OCI-LY7 (cell line): ENCODE measurements around the gene SIRT4. TPM values are rescaled to one million over a fixed set of nuclear protein-coding genes. Genes with fewer than 3 reads are reported as not detected.

Experiments used
- BruUV-seq: library from RNA; stranded (reverse); fragments of 400-500 nt; replicated peaks from 2 replicates; lab custom pipeline; 2021; lab: Mats Ljungman, UMichigan
- CTCF ChIA-PET: fragments of 300-600 bp; sonication (Branson Sonifier 250); formaldehyde crosslinking; loops from one replicate; lab custom pipeline; 2022; ENCODE audit warnings: antibody characterized with exemption; ENCODE audit not compliant: unreplicated experiment; lab: Charles Lee
- POLR2A ChIA-PET: fragments of 300-600 bp; sonication (Branson Sonifier 250); formaldehyde crosslinking; loops from one replicate; lab custom pipeline; 2022; ENCODE audit warnings: antibody characterized with exemption; lab: Charles Lee
- DNase-seq: peaks from one replicate; pipeline ENCODE4 v3.0.0-alpha.2; 2015; ENCODE audit warnings: low spot score
- H2AFZ ChIP-seq: fragments of 200-600 bp; sonication (generic), shearing (Covaris generic); 2 replicates; pipeline ENCODE4 v1.6.1; 2014; ENCODE audit warnings: mild to moderate bottlenecking, antibody characterized with exemption, low read length, moderate library complexity
- H3K27ac ChIP-seq: fragments of 200-600 bp; sonication (generic); 2 replicates; pipeline ENCODE4 v1.5.1; 2014; ENCODE audit warnings: mixed run types, low read depth, mild to moderate bottlenecking, moderate library complexity, low read length, inconsistent platforms; ENCODE audit not compliant: poor library complexity, severe bottlenecking
- H3K36me3 ChIP-seq: fragments of 200-600 bp; sonication (generic); 2 replicates; pipeline ENCODE4 v1.6.1; 2014; ENCODE audit warnings: mild to moderate bottlenecking, antibody characterized with exemption, low read length, moderate library complexity, mixed read lengths; ENCODE audit not compliant: insufficient read depth
- H3K4me1 ChIP-seq: fragments of 200-600 bp; sonication (generic); 2 replicates; pipeline ENCODE4 v1.5.1; 2014; ENCODE audit warnings: mild to moderate bottlenecking, low read length; ENCODE audit not compliant: insufficient read depth, poor library complexity, severe bottlenecking
- H3K4me2 ChIP-seq: fragments of 200-600 bp; sonication (generic); 2 replicates; pipeline ENCODE4 v1.6.1; 2014; ENCODE audit warnings: mild to moderate bottlenecking, low read length
- H3K4me3 ChIP-seq: fragments of 200-600 bp; sonication (generic); 2 replicates; pipeline ENCODE4 v1.5.1; 2014; ENCODE audit warnings: mild to moderate bottlenecking, low read depth, low read length; ENCODE audit not compliant: poor library complexity, severe bottlenecking
- H3K79me2 ChIP-seq: fragments of 200-600 bp; sonication (generic); 2 replicates; pipeline ENCODE4 v1.6.1; 2016; ENCODE audit warnings: low read depth, mild to moderate bottlenecking, low read length, moderate library complexity, mixed read lengths; ENCODE audit not compliant: insufficient read depth
- H3K9me2 ChIP-seq: fragments of 200-600 bp; sonication (generic); 2 replicates; pipeline ENCODE4 v1.6.1; 2016; ENCODE audit warnings: mild to moderate bottlenecking, low read length, mixed read lengths; ENCODE audit not compliant: insufficient read depth
- H3K9me3 ChIP-seq: fragments of 200-600 bp; sonication (generic); 2 replicates; pipeline ENCODE4 v1.6.1; 2014; ENCODE audit warnings: mild to moderate bottlenecking, mixed run types, low read length, mixed read lengths
- H4K20me1 ChIP-seq: fragments of 200-600 bp; sonication (generic); 2 replicates; pipeline ENCODE4 v1.6.1; 2014; ENCODE audit warnings: mild to moderate bottlenecking, antibody characterized with exemption, low read length, moderate library complexity, mixed read lengths; ENCODE audit not compliant: insufficient read depth
- CTCF ChIP-seq: fragments of 200-600 bp; sonication (generic); conservative IDR thresholded peaks from 2 replicates; pipeline ENCODE4 v1.5.1; 2014; ENCODE audit warnings: mild to moderate bottlenecking, antibody characterized with exemption, low read length, moderate library complexity, mixed read lengths
- EZH2phosphoT487 ChIP-seq: fragments of 200-600 bp; sonication (generic); IDR thresholded peaks from 2 replicates; pipeline ENCODE4 v1.6.1; 2018; ENCODE audit warnings: low read depth, borderline replicate concordance, mild to moderate bottlenecking, mixed run types, antibody characterized with exemption, low read length, moderate library complexity, mixed read lengths
- intact Hi-C: fragments of 100-400 bp; cut with micrococcal nuclease; formaldehyde crosslinking; loops from one replicate; pipeline ENCODE4 v1.10.0; 2022; ENCODE audit not compliant: unreplicated experiment
- total RNA-seq, 2 experiments: library from RNA; depleted of rRNA in 1 of 2; stranded (reverse); fragments of >200 nt in 1 of 2; shearing (Covaris generic) in 1 of 2; gene quantifications; 2 replicates each; pipeline ENCODE4 v1.2.3, GENCODE V29; 2014 to 2022

Gene SIRT4
- total RNA-seq, 2 experiments from 2014 or later, result 1.4 to 2.1 TPM

- H4K20me1 ChIP-seq, result no peaks in the 10 kb centered on the region
- POLR2A ChIA-PET, result interaction anchor here (0.7 to 1.2 kb wide), 3 partner anchors 8 to 23 kb away, joined by 3 to 4 read pairs (median 3); no protein-coding TSS in a partner anchor
- H3K4me1 ChIP-seq, result peaks cover 1% of the 10 kb centered on the region
- H3K36me3 ChIP-seq, result no peaks in the 10 kb centered on the region
- no peaks in the 10 kb centered on the region for H3K79me2 ChIP-seq
- intact Hi-C loops, result loop anchor here (10.0 kb wide), 1 partner anchor 175 kb away; no protein-coding TSS in a partner anchor
- no peak for DNase-seq
- no peak overlapping the region for H3K4me3 ChIP-seq
- CTCF ChIA-PET, result no interaction called here
- no peak overlapping the region for H2AFZ ChIP-seq
- no TSS peak for BruUV-seq
- no peaks in the 10 kb centered on the region for H3K9me2 ChIP-seq
- H3K4me2 ChIP-seq, result no peak overlapping the region
- no peak overlapping the region for H3K27ac ChIP-seq
- H3K9me3 ChIP-seq, result no peaks in the 10 kb centered on the region
- no peak for TF ChIP-seq EZH2phosphoT487
- no peak for TF ChIP-seq CTCF
These were observed 42.5 kb upstream of the SIRT4 start for GRCh38 chr12:120259418-120260202.

DNA sequence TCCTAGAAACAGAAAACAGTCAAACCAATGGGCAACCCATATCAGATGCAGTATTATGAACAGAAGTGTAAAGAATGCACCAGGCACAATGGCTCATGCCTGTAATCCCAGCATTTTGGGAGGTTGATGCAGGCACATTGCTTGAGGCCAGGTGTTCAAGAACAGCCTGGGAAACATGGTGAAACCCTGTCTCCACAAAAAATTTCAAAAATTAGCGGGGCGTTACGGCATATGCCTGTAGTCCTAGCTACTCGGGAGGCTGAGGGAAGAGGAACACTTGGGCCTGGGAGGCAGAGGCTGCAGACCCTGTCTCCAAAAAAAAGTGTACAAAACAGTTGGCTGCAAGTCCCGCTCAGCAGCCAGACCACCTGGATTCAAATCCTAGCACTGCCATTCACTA, 41.5 kb upstream of the SIRT4 start:
- H3K27ac ChIP-seq, result no peak overlapping the region
- no TSS peak for BruUV-seq

More for the DNA sequence above, 41.5 kb upstream of the SIRT4 start:
- POLR2A ChIA-PET, result interaction anchor here (1.1 to 1.4 kb wide), 3 partner anchors 15 to 33 kb away, joined by 3 to 5 read pairs (median 4); no protein-coding TSS in a partner anchor
- TF ChIP-seq CTCF (no peak), EZH2phosphoT487 (no peak)
- no peaks in the 10 kb centered on the region for H3K79me2 ChIP-seq
- H3K9me2 ChIP-seq, result no peaks in the 10 kb centered on the region
- no peaks in the 10 kb centered on the region for H3K9me3 ChIP-seq
- CTCF ChIA-PET, result no interaction called here
- no peak for DNase-seq
- intact Hi-C loops, result loop anchor here (10.0 kb wide), 1 partner anchor 176 kb away; no protein-coding TSS in a partner anchor
- no peak overlapping the region for H2AFZ ChIP-seq
- no peak overlapping the region for H3K4me3 ChIP-seq
- H3K4me1 ChIP-seq, result peaks cover 6% of the 10 kb centered on the region
- no peak overlapping the region for H3K4me2 ChIP-seq
- no peaks in the 10 kb centered on the region for H4K20me1 ChIP-seq
- H3K36me3 ChIP-seq, result no peaks in the 10 kb centered on the region
